HEK293T (cell line): Measurements from ENCODE around the gene TSPAN14.

Source experiments
- ELF4 ChIP-seq: fragments of 450-650 bp; IDR thresholded peaks from 2 replicates; pipeline ENCODE4 v1.6.1; 2017; ENCODE audit warnings: antibody characterized with exemption
- FOXA1 ChIP-seq: fragments of 450-650 bp; IDR thresholded peaks from 2 replicates; pipeline ENCODE4 v1.6.1; 2016; ENCODE audit warnings: mild to moderate bottlenecking
- FOXK2 ChIP-seq: fragments of 450-650 bp; IDR thresholded peaks from 2 replicates; pipeline ENCODE4 v1.6.1; 2016; ENCODE audit warnings: mild to moderate bottlenecking
- FOXM1 ChIP-seq: fragments of 450-650 bp; IDR thresholded peaks from 2 replicates; pipeline ENCODE4 v1.6.1; 2017; ENCODE audit warnings: mild to moderate bottlenecking, borderline replicate concordance
- SP1 ChIP-seq: fragments of 450-650 bp; IDR thresholded peaks from 2 replicates; pipeline ENCODE4 v1.6.1; 2017
- ZNF384 ChIP-seq: fragments of 450-650 bp; IDR thresholded peaks from 2 replicates; pipeline ENCODE4 v1.6.1; 2016

- TF ChIP-seq FOXA1 = no peak
- no peak for TF ChIP-seq FOXM1
- no peak for TF ChIP-seq SP1
- TF ChIP-seq FOXK2 = no peak
- no peak for TF ChIP-seq ZNF384
- TF ChIP-seq ELF4 = no peak
These were observed 47.9 kb downstream of the TSPAN14 start for GRCh38 chr10:80501913-80502521.
